HG03045 (cell line): ENCODE data around the gene NCBP3.
A peak's percentile ranks its signal among the peaks of the same experiment; 100 is the strongest.
"Not testable (repeated sequence)": the region's sequence is repeated elsewhere in the genome, so short reads cannot be mapped to it uniquely, and the experiment has no call there.

Experiments
- ATAC-seq: cut with Tn5 transposase; IDR thresholded peaks from one replicate; pipeline ENCODE4 v1.9.1; 2021; ENCODE audit warnings: mild to moderate bottlenecking, moderate library complexity; ENCODE audit not compliant: unreplicated experiment

The NCBP3 gene

DNA sequence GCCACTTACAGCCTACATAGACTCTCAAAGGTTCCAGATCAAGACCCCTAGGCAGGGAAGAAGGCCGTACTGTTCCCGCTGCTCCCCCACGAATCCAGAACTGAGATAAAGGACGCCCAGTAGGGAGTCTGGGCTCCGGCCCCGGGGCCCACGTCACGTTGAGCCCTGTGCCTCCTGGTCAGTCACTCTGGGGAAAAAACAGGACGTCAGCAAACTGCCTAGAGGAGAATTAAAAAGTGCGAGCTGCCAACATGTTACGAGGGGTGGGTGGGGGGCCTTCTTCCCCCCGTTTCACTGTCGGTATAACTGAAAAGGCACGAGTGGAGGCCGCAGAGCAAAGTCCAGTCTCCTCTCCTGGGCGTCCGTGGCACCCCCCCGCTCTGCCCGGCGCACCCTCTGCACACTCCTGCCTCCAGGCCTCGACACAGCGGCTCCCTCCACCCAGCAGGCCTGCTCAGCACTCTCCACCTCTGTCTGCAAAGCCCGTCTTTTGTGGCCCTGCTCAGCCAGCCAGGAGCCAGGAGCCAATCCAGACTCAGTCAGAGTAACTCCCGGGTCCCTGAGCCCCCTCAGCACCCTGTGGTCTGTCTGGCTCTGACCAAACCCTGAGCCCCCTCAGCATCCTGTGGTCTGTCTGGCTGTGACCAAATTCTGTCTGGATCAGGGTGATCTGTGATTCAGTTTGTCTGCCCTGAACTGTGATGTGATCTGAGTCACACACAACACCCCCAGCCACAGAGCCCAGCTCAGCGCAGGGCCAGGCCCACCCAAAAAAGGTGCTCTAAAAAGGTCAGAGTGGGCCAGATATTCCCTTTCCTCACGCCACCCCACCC, 51.3 kb downstream of the NCBP3 start:
- no peak for ATAC-seq

DNA sequence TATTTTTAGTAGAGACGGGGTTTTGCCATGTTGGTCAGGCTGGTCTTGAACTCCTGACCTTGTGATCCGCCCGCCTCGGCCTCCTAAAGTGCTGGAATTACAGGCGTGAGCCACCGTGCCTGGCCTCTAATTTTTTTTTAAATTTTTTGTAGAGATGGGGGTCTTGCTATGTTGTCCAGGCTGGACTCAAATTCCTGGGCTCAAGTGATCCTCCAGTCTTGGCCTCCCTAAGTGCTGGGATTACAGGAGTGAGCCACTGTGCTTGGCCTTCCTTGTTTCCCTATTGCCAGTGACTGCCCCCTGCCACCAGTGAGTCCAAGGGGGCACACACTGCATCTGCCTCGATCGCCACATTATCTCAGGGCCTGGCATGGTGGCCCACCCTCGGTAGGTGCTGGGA, 51.9 kb downstream of the NCBP3 start:
- ATAC-seq, result not testable (repeated sequence)

GRCh38 chr17:3793258-3793657, 52.8 kb downstream of the NCBP3 start:
- ATAC-seq, result not testable (repeated sequence)

- no peak for ATAC-seq
Observed at GRCh38 chr17:3792481-3792880, 53.6 kb downstream of the NCBP3 start.

DNA sequence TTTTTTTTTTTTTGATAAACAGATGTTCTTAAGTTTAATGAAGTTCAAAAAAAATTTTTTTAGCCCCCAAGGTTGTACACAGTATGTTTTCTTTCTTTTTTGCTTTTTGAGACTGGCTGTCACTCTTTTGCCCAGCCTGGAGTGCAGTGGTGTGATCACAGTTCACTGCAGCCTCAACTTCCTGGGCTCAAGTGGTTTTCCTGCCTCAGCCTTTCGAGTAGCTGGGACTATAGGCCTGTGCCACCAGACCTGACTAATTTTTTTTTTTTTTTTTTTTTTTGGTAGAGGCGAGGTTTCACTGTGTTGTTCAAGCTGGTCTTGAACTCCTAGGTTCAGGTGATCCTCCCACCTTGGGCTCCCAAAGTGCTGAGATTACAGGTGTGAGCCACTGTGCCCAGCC, 57.8 kb downstream of the NCBP3 start:
- ATAC-seq, result no peak

GRCh38 chr17:3785323-3785722, 60.7 kb downstream of the NCBP3 start:
- not testable (repeated sequence) for ATAC-seq

GRCh38 chr17:3782751-3783150, 63.3 kb downstream of the NCBP3 start:
- no peak for ATAC-seq

DNA sequence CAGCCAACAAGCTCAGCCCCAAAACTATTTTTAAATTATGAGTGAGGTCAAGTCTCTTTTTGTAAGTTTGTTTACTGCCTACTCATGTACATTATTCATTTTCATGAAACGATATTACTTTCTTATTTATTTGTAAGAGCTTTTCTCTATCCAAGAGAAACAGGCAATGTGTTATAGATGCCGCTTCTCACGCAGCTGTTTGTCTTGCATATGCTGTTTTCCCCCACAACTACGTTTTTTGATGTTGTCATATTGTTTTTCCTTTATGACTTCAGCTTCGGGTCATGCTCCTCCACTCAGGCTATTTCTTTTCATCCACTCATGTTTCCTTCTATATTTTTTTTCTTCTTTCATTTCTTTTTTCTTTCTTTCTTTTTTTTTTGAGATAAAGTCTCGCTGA, 65.1 kb downstream of the NCBP3 start:
- no peak for ATAC-seq

- no peak for ATAC-seq
Observed at GRCh38 chr17:3777366-3778120, 68.5 kb downstream of the NCBP3 start.

GRCh38 chr17:3773966-3774365, 72.1 kb downstream of the NCBP3 start:
- no peak for ATAC-seq

GRCh38 chr17:3773511-3773910, 72.5 kb downstream of the NCBP3 start:
- no peak for ATAC-seq

GRCh38 chr17:3772764-3773163, 73.3 kb downstream of the NCBP3 start:
- ATAC-seq, result no peak

DNA sequence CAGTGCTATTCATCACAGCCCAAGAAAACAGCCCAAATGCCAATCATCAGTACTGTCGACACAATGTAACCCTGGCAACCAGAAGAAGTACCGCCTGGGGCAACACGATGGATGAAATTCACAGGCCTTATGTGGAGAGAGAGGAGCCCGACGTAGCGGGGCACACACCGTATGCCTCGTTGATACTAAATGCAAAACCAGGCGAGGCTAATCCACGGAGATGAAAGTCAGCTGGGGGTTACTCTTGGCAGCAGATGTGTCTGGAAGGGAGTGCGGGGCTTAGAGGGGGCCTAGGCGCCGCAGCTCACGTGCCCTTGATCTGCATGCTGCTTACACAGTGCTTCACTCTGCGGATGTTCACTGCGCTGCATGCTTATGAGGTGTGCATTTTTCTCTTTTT, 74.9 kb downstream of the NCBP3 start:
- ATAC-seq, result no peak

GRCh38 chr17:3770466-3770865, 75.6 kb downstream of the NCBP3 start:
- no peak for ATAC-seq

- ATAC-seq, result no peak
Observed at GRCh38 chr17:3768769-3769168, 77.3 kb downstream of the NCBP3 start.

- no peak for ATAC-seq
Observed at GRCh38 chr17:3768341-3768740, 77.7 kb downstream of the NCBP3 start.

DNA sequence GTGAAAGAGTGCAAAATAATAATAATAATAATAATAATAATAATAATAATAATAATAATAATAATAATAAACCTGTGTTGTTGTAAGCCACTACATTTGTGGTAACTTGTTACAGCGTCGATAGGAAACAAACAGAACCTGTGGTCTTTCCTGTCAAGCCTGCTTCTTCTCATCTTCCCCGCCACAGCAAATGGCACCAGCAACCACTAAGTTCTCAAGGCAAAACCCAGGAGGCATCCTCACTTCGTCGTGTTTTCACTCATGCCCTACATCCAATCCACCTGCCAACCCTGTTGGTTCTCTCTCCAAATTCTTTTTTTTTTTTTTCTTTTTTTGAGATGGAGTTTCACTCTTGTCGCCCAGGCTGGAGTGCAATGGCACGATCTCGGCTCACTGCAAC, 79.3 kb downstream of the NCBP3 start:
- no peak for ATAC-seq

DNA sequence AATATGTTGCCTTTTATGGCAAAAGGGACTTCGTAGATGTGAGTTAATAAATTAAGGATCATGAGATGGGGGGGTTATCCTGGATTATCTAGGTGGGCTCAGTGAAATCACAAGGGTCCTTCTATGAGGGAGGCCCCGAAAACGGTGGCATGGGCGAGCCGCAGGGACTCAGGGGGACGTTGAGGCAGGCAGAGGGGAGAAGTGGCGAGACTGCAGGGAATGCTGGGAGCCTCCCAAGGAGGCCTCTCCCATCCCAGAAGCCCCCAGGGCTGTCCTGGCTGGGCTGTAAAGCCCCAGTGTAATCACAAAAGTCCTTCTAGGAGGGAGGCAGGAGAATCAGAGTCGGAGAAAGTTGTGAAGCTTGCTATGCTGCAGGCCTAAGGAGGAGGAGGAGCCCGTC, 80.1 kb downstream of the NCBP3 start:
- ATAC-seq, result no peak

- ATAC-seq, result no peak
Observed at GRCh38 chr17:3763777-3764170, 82.3 kb downstream of the NCBP3 start.

- ATAC-seq, result peak; percentile 61
Observed at GRCh38 chr17:3762922-3763776, 82.9 kb downstream of the NCBP3 start.

DNA sequence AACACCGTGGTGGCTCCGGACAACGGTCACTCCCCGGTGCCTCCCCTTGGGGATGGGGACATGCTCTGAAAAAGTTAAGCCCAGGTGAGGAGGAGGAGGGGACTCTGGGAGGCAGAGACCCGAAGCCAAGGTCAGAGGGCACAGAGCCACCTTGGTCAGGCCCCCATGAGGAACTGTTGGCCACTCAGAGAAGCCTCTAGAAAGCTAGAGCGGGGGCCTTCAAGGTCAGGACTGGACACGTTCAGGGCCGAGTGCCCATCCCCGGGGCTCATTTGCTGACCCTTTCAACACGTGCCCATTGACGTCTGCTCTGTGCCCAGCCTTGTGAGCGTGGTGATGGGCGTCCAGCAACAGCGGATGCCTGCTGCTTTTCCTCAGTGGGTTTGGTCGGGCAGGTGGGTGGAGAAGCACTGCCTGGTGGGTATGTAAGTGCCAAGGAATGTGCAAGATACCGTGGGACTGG, 84.1 kb downstream of the NCBP3 start:
- ATAC-seq, result no peak
